ES-I3 (cell line): ENCODE data around the gene BCL10.

ENCODE experiments used
- H3K36me3 ChIP-seq: 2 replicates; pipeline ENCODE4 v1.6.1; 2013; ENCODE audit warnings: mild to moderate bottlenecking, low read length, control low read depth, moderate library complexity; ENCODE audit not compliant: insufficient read depth
- H3K4me1 ChIP-seq: 2 replicates; pipeline ENCODE4 v1.6.1; 2013; ENCODE audit warnings: mild to moderate bottlenecking, control low read depth, low read length; ENCODE audit not compliant: insufficient read depth
- H3K9ac ChIP-seq: 2 replicates; pipeline ENCODE4 v1.6.1; 2013; ENCODE audit warnings: low read depth, mild to moderate bottlenecking, low read length, moderate library complexity
- H3K9me3 ChIP-seq: 2 replicates; pipeline ENCODE4 v1.6.1; 2013; ENCODE audit warnings: mild to moderate bottlenecking, low read length, moderate library complexity; ENCODE audit not compliant: control insufficient read depth, insufficient read depth

BCL10 gene

GRCh38 chr1:85276215-85276977 lies at the start of gene BCL10:
TSS of gene BCL10 (minus strand) at chr1:85276632. CDS start at chr1:85276352, 280 bp downstream.
- H3K36me3 ChIP-seq, result peaks cover 3% of the 10 kb centered on the region; the same call in 1 of the 2 replicates
- no peaks in the 10 kb centered on the region for H3K9me3 ChIP-seq
- peak within 1 kb of the TSS; percentile 83 for H3K9ac ChIP-seq
- H3K4me1 ChIP-seq, result peaks cover 13% of the 10 kb centered on the region; the same call in 1 of the 2 replicates

GRCh38 chr1:85325920-85326319 lies 49.5 kb upstream of the BCL10 start:
- Histone ChIP-seq H3K9me3 (no peaks in the 10 kb centered on the region), H3K4me1 (peaks cover 44% of the 10 kb centered on the region)

GRCh38 chr1:85323770-85324169 lies 47.3 kb upstream of the BCL10 start:
- Histone ChIP-seq H3K4me1 (peaks cover 33% of the 10 kb centered on the region), H3K9ac (no peak overlapping the region), H3K9me3 (no peaks in the 10 kb centered on the region), H3K36me3 (no peaks in the 10 kb centered on the region; the same call in 1 of the 2 replicates)

More at GRCh38 chr1:85325920-85326319, 49.5 kb upstream of the BCL10 start:
- Histone ChIP-seq H3K9ac (no peak overlapping the region), H3K36me3 (no peaks in the 10 kb centered on the region)

- Histone ChIP-seq H3K9me3 (no peaks in the 10 kb centered on the region), H3K9ac (no peak overlapping the region), H3K4me1 (peaks cover 22% of the 10 kb centered on the region), H3K36me3 (no peaks in the 10 kb centered on the region; the same call in 1 of the 2 replicates)
These were observed 46.2 kb upstream of the BCL10 start for GRCh38 chr1:85322655-85323054.

- Histone ChIP-seq H3K36me3 (no peaks in the 10 kb centered on the region; the same call in 1 of the 2 replicates), H3K9ac (no peak overlapping the region), H3K9me3 (no peaks in the 10 kb centered on the region), H3K4me1 (peaks cover 17% of the 10 kb centered on the region)
These were observed 45.0 kb upstream of the BCL10 start for GRCh38 chr1:85321237-85321964.

- Histone ChIP-seq H3K36me3 (no peaks in the 10 kb centered on the region; the same call in 1 of the 2 replicates), H3K4me1 (peaks cover 17% of the 10 kb centered on the region)
These were observed 44.1 kb upstream of the BCL10 start for GRCh38 chr1:85320371-85321131.

GRCh38 chr1:85319931-85320330 lies 43.5 kb upstream of the BCL10 start:
- H3K36me3 ChIP-seq, result no peaks in the 10 kb centered on the region; the same call in 1 of the 2 replicates
- no peak overlapping the region for H3K9ac ChIP-seq
- no peaks in the 10 kb centered on the region for H3K9me3 ChIP-seq
- H3K4me1 ChIP-seq, result peaks cover 14% of the 10 kb centered on the region

More at GRCh38 chr1:85320371-85321131, 44.1 kb upstream of the BCL10 start:
- no peaks in the 10 kb centered on the region for H3K9me3 ChIP-seq
- H3K9ac ChIP-seq, result no peak overlapping the region

- no peaks in the 10 kb centered on the region for H3K9me3 ChIP-seq
- no peaks in the 10 kb centered on the region; the same call in 1 of the 2 replicates for H3K36me3 ChIP-seq
- no peak overlapping the region for H3K9ac ChIP-seq
- peaks cover 10% of the 10 kb centered on the region for H3K4me1 ChIP-seq
These were observed 43.1 kb upstream of the BCL10 start for GRCh38 chr1:85319491-85319890.

- no peaks in the 10 kb centered on the region for H3K9me3 ChIP-seq
- H3K9ac ChIP-seq, result no peak overlapping the region
- H3K4me1 ChIP-seq, result peaks cover 9% of the 10 kb centered on the region
- no peaks in the 10 kb centered on the region; the same call in 1 of the 2 replicates for H3K36me3 ChIP-seq
These were observed 41.8 kb upstream of the BCL10 start for GRCh38 chr1:85318217-85318616.

GRCh38 chr1:85317560-85317959 lies 41.1 kb upstream of the BCL10 start:
- Histone ChIP-seq H3K36me3 (no peaks in the 10 kb centered on the region; the same call in 1 of the 2 replicates), H3K4me1 (peaks cover 9% of the 10 kb centered on the region), H3K9me3 (no peaks in the 10 kb centered on the region), H3K9ac (no peak overlapping the region)

GRCh38 chr1:85316321-85316720 lies 39.9 kb upstream of the BCL10 start:
- no peaks in the 10 kb centered on the region for H3K9me3 ChIP-seq
- no peak overlapping the region for H3K9ac ChIP-seq
- H3K4me1 ChIP-seq, result peaks cover 9% of the 10 kb centered on the region
- H3K36me3 ChIP-seq, result no peaks in the 10 kb centered on the region; the same call in 1 of the 2 replicates

- H3K9me3 ChIP-seq, result no peaks in the 10 kb centered on the region
- H3K4me1 ChIP-seq, result peaks cover 9% of the 10 kb centered on the region
- no peak overlapping the region for H3K9ac ChIP-seq
- H3K36me3 ChIP-seq, result no peaks in the 10 kb centered on the region; the same call in 1 of the 2 replicates
These were observed 39.4 kb upstream of the BCL10 start for GRCh38 chr1:85315789-85316188.

GRCh38 chr1:85314726-85315125 lies 38.3 kb upstream of the BCL10 start:
- Histone ChIP-seq H3K9me3 (no peaks in the 10 kb centered on the region), H3K4me1 (no peaks in the 10 kb centered on the region; the same call in 1 of the 2 replicates), H3K9ac (no peak overlapping the region), H3K36me3 (no peaks in the 10 kb centered on the region)
